ENCODE data around the gene NUTM2D.
"Not testable (repeated sequence)": the region's sequence is repeated elsewhere in the genome, so short reads cannot be mapped to it uniquely, and the experiment has no call there.

NUTM2D gene

DNA sequence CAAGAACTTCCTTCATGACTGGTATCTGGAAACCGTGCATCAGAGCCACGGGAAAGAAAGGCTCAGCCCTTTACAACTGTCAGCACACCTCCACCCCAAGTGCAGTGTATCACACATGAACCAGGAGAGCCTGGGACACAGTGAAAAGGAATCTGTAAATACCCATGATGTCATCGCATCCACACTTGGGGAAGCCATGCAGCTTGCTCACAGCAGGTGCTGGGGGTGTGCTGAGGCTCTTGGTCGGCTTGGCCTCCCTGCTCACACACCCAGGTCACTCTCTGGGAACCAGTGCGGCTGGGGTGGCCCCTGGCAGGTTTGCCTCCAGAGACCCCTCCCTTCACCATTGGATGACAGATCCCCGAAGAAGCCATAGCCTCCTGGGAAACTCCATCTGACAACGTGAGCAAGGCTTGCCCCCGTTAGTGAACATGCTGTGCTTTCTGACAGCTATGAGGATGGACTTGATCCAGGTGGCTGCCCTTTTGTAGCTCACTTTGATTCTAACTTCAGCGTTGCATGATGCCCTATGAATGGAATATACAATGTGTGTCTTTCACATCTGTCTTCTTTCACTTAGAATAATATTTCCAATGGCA, 12.1 kb downstream of the NUTM2D start:
- H3K27ac ChIP-seq = not testable (repeated sequence)

- not testable (repeated sequence) for H3K27ac ChIP-seq
These were observed 16.5 kb downstream of the NUTM2D start for GRCh38 chr10:87374091-87374490.

GRCh38 chr10:87379115-87379514, 21.6 kb downstream of the NUTM2D start:
- not testable (repeated sequence) for H3K27ac ChIP-seq

DNA sequence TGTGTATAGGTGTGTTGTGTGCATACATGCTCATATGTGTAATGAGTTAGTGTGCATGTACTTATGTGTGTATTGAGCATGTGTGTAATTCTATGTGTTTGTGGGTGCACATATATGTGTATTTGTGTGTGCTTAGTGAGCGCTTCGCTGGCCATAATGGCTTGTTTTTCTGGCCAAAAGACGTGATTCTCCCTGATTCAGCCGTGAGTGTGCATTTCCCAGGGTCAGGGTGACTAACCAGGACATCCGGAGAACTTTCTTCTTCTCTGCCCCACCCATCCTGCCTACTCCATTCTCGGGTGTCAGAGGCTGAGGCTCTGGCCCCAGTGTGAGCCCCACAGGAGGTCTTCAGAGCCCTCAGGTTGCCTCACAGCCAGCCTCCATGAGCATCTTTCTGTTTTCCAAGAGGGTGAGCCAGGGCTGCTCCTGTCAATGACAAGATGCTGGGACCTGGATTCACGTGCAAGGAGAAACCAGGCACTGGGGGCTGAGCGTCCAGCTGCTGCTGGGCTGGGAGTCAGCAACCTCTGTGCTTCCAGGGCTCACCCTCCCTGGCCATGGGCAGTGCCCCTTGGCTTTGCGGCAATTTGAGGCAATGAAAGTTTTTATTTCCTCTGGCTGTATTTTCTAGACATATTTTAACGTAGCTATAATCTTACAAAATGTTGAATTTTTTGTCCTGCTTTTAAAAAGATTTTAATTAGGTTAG, 25.8 kb downstream of the NUTM2D start:
- not testable (repeated sequence) for H3K27ac ChIP-seq

GRCh38 chr10:87384283-87384682, 26.7 kb downstream of the NUTM2D start:
- H3K27ac ChIP-seq = not testable (repeated sequence)

DNA sequence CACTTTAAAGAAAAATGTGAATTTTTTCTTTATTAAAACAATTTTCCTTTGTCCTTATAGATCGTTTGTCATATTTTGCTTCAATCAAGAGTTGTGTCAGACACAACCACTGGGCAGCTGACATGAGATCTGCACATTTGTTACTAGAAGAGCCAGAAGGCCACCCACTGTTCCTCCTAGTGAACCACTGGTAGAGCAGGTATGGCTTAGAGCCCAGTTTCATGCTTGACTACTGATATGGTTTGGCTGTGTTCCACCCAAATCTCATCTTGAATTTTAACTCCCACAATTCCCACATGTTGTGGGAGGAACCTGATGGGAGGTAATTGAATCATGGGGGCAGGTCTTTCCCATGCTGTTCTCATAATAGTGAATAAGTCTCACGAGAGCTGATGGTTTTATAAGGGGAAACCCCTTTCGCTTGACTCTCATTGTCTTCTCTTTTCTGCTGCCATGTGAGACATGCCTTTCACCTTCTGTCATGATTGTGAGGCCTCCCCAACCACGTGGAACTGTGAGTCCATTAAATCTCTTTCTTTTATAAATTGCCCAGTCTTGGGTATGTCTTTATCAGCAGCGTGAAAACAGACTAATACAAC, 28.3 kb downstream of the NUTM2D start:
- not testable (repeated sequence) for H3K27ac ChIP-seq

GRCh38 chr10:87391360-87391759, 33.8 kb downstream of the NUTM2D start:
- not testable (repeated sequence) for H3K27ac ChIP-seq

DNA sequence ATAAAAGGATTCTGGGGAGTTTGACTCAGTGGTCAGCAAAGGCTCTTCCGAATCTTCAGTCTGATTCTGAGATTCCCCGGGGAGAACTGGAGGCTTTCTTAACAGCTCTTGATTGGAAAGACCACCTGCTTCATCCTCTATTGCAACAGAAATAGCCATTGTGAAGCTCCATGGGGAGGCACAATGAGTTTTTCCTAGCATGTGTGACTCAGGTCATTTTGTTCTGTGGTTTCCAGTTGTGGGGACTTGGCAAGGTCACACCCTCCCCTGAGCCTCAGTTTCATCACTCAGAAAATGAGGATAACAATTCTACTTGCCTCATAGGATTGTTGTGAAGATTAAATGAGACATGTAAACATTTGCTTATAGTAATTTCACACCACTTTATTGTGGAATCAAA, 38.7 kb downstream of the NUTM2D start:
- not testable (repeated sequence) for H3K27ac ChIP-seq

DNA sequence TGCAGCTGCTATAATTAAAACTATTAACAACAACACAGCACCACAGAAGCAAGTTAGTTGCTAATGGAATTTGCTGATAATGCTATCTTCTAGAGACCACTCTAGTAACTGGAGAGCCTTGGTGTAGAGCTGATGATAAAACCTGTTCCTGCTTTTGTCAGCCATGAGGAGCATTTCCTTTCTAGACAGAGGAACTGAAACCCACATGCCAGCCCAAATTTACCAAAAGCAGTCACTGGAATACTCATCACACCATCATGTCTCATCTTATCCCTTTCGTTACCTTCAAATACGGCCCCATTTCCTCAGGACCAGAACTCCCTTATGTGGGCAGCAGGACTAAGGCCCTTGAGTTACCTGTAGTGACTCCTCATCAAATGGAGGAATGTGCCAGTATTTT, 40.9 kb downstream of the NUTM2D start:
- H3K27ac ChIP-seq = not testable (repeated sequence)

DNA sequence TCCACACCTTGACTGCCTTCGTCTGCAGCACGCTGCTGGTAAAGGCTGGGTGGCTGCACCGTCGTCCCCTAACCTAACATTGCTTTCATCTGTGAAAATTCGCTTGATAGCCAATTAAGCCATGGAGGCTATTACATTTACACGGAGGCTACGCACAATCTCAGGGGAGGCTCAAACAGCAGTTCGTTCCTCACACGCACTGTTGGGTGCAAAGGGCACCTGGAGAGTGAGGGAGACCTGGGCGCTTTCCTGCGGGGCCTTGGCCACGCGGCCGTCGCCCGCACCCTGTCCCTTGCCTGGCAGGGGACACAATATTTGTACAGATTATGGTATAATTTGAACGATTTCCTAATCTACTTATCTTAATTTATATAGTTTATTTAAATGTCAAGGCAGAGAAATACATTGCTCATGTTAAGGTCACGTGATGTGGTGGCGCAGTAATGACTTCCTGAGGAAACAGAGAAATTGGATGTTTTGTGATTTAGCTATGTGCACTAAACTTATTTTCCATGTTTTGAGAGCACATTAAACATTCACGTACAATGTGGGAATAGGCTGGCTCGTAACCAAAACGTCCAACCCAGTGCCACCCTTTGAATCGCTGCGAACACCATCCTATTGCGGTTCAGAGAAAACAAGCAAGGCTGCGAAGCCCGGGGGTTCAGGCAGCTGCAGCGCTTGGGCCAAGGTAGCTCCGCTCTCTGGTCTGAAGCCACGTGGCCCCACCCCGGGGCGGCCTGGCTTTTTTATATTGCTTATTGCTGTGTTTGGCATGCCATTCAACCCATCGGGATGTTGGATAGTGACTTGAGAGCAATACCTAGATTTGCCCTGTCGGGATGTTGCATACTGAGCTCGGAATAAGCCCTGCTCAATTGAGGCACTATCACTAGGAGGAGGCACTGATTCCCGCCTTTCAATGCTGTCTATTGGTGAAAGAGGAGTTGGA, 50.2 kb downstream of the NUTM2D start:
- H3K27ac ChIP-seq = not testable (repeated sequence)

GRCh38 chr10:87413921-87414320, 56.4 kb downstream of the NUTM2D start:
- not testable (repeated sequence) for H3K27ac ChIP-seq

All from VCaP (cell line).